Measurements from ENCODE around the gene CDC42SE1. TPM values are rescaled to one million over a fixed set of nuclear protein-coding genes. Genes with fewer than 3 reads are reported as not detected.

Gene CDC42SE1
- total RNA-seq, 1 donor from 2014 or later = 116 TPM

GRCh38 chr1:151002051-151002450, 57.4 kb downstream of the CDC42SE1 start:
- H3K79me2 ChIP-seq (ENCODE audit: insufficient read depth, low read length) = peaks cover 3% of the 10 kb centered on the region
- H3K36me3 ChIP-seq (ENCODE audit: insufficient read depth, low read length) = no peaks in the 10 kb centered on the region
- peaks cover 9% of the 10 kb centered on the region for H3K36me3 Mint-ChIP-seq (ENCODE audit: low read depth, unreplicated experiment)
- no peak for DNase-seq (ENCODE audit: low read depth)
- H3K9me3 ChIP-seq (ENCODE audit: insufficient read depth, low read depth, low read length) = no peaks in the 10 kb centered on the region
- H3K9ac ChIP-seq (ENCODE audit: low read length) = no peak overlapping the region
- no peaks in the 10 kb centered on the region for H3K27me3 ChIP-seq (ENCODE audit: insufficient read depth, low read length)
- H3K4me3 Mint-ChIP-seq (ENCODE audit: unreplicated experiment) = no peak overlapping the region
- H2AFZ ChIP-seq (ENCODE audit: low read depth, low read length) = no peak overlapping the region
- no peak overlapping the region for H3K27ac Mint-ChIP-seq (ENCODE audit: unreplicated experiment)
- peaks cover 48% of the 10 kb centered on the region for H3K4me1 ChIP-seq (ENCODE audit: insufficient read depth, low read length)
- FAIRE-seq = no peak
- no peak overlapping the region for H3K27ac ChIP-seq (ENCODE audit: low read depth, low read length)
- no peak overlapping the region for H3K4me2 ChIP-seq (ENCODE audit: low read length)
- H3K27me3 Mint-ChIP-seq (ENCODE audit: low read depth, unreplicated experiment) = no peaks in the 10 kb centered on the region
- H4K20me1 ChIP-seq (ENCODE audit: insufficient read depth, low read length) = no peaks in the 10 kb centered on the region
- H3K4me3 ChIP-seq (ENCODE audit: insufficient read depth, low read depth, low read length) = no peak overlapping the region
- H3K9me3 Mint-ChIP-seq (ENCODE audit: unreplicated experiment) = peaks cover 2% of the 10 kb centered on the region
- TF ChIP-seq EZH2 (IDR thresholded peaks at IDR 0.05; ENCODE audit: insufficient read depth, low read length) = no peak
- no peak for TF ChIP-seq CTCF (IDR thresholded peaks at IDR 0.05; ENCODE audit: insufficient read depth, low read depth, low read length)
- peaks cover 45% of the 10 kb centered on the region for H3K4me1 Mint-ChIP-seq (ENCODE audit: low read depth, unreplicated experiment)

GRCh38 chr1:151001602-151002001, 57.8 kb downstream of the CDC42SE1 start:
- peaks cover 3% of the 10 kb centered on the region for H3K79me2 ChIP-seq (ENCODE audit: insufficient read depth, low read length)
- no peaks in the 10 kb centered on the region for H3K27me3 ChIP-seq (ENCODE audit: insufficient read depth, low read length)
- DNase-seq (ENCODE audit: low read depth) (no peak), FAIRE-seq (no peak)
- Mint-ChIP-seq H3K27ac (ENCODE audit: unreplicated experiment) (no peak overlapping the region), H3K9me3 (ENCODE audit: unreplicated experiment) (peaks cover 2% of the 10 kb centered on the region), H3K27me3 (ENCODE audit: low read depth, unreplicated experiment) (no peaks in the 10 kb centered on the region), H3K4me3 (ENCODE audit: unreplicated experiment) (no peak overlapping the region), H3K4me1 (ENCODE audit: low read depth, unreplicated experiment) (peaks cover 46% of the 10 kb centered on the region), H3K36me3 (ENCODE audit: low read depth, unreplicated experiment) (peaks cover 12% of the 10 kb centered on the region)
- no peak overlapping the region for H3K9ac ChIP-seq (ENCODE audit: low read length)
- no peak overlapping the region for H3K4me2 ChIP-seq (ENCODE audit: low read length)
- H3K9me3 ChIP-seq (ENCODE audit: insufficient read depth, low read depth, low read length) = no peaks in the 10 kb centered on the region
- H3K4me1 ChIP-seq (ENCODE audit: insufficient read depth, low read length) = peaks cover 45% of the 10 kb centered on the region
- no peaks in the 10 kb centered on the region for H4K20me1 ChIP-seq (ENCODE audit: insufficient read depth, low read length)
- H2AFZ ChIP-seq (ENCODE audit: low read depth, low read length) = no peak overlapping the region
- H3K36me3 ChIP-seq (ENCODE audit: insufficient read depth, low read length) = no peaks in the 10 kb centered on the region
- no peak overlapping the region for H3K4me3 ChIP-seq (ENCODE audit: insufficient read depth, low read depth, low read length)
- H3K27ac ChIP-seq (ENCODE audit: low read depth, low read length) = no peak overlapping the region
- TF ChIP-seq CTCF (IDR thresholded peaks at IDR 0.05; ENCODE audit: insufficient read depth, low read depth, low read length) = no peak
- TF ChIP-seq EZH2 (IDR thresholded peaks at IDR 0.05; ENCODE audit: insufficient read depth, low read length) = no peak

Other genes with a start within 250 kb of the CDC42SE1 start
- gene ARNT, start 183.0 kb downstream of the CDC42SE1 start, total RNA-seq = 24.1 and 25.8 TPM in 2 replicates
- not detected in 2 replicates for gene CTXND2, start 172.5 kb downstream of the CDC42SE1 start, total RNA-seq
- gene SETDB1, start 133.3 kb downstream of the CDC42SE1 start, total RNA-seq = 28.4 and 30.0 TPM in 2 replicates
- 177 and 189 TPM in 2 replicates for gene CERS2, start 84.8 kb downstream of the CDC42SE1 start, total RNA-seq
- gene ANXA9, start 77.3 kb downstream of the CDC42SE1 start, total RNA-seq = not detected in 2 replicates
- 8.5 and 8.8 TPM in 2 replicates for gene MINDY1, start 52.7 kb downstream of the CDC42SE1 start, total RNA-seq
- 14.3 and 17.6 TPM in 2 replicates for gene PRUNE1, start 51.2 kb downstream of the CDC42SE1 start, total RNA-seq
- gene BNIPL, start 23.0 kb downstream of the CDC42SE1 start, total RNA-seq = 0.29 and 0.73 TPM in 2 replicates
- gene C1orf56, start 11.9 kb downstream of the CDC42SE1 start, total RNA-seq = 1.3 and 1.7 TPM in 2 replicates
- gene MLLT11, start 775 bp upstream of the CDC42SE1 start, total RNA-seq = 69.3 and 77.4 TPM in 2 replicates
- gene GABPB2, start 11.1 kb upstream of the CDC42SE1 start, total RNA-seq = 3.6 and 3.8 TPM in 2 replicates
- gene SEMA6C, start 87.0 kb upstream of the CDC42SE1 start, total RNA-seq = 7.4 and 7.5 TPM in 2 replicates
- not detected in 2 replicates for gene TNFAIP8L2, start 97.0 kb upstream of the CDC42SE1 start, total RNA-seq
- 9.5 and 9.9 TPM in 2 replicates for gene LYSMD1, start 106.3 kb upstream of the CDC42SE1 start, total RNA-seq
- 64.3 and 66.5 TPM in 2 replicates for gene SCNM1, start 106.5 kb upstream of the CDC42SE1 start, total RNA-seq
- 1.4 TPM in 1 of 2 replicates, not detected in the other for gene TMOD4, start 116.4 kb upstream of the CDC42SE1 start, total RNA-seq
- gene VPS72, start 130.6 kb upstream of the CDC42SE1 start, total RNA-seq = 59.0 and 62.2 TPM in 2 replicates
- gene PIP5K1A, start 138.9 kb upstream of the CDC42SE1 start, total RNA-seq = 104 and 121 TPM in 2 replicates
- 154 and 171 TPM in 2 replicates for gene PSMD4, start 195.1 kb upstream of the CDC42SE1 start, total RNA-seq
- 15.4 and 19.1 TPM in 2 replicates for gene ZNF687, start 222.7 kb upstream of the CDC42SE1 start, total RNA-seq

All from astrocyte (in vitro differentiated cells and primary cell).